GM19468 (cell line): ENCODE results near the gene PROX1.
"Not testable (repeated sequence)": the region's sequence is repeated elsewhere in the genome, so short reads cannot be mapped to it uniquely, and the experiment has no call there.

Source experiments
- ATAC-seq: cut with Tn5 transposase; IDR thresholded peaks from one replicate; pipeline ENCODE4 v1.9.1; 2021; ENCODE audit warnings: mild to moderate bottlenecking, moderate library complexity, moderate number of reproducible peaks; ENCODE audit not compliant: unreplicated experiment; ENCODE audit errors: extremely low read depth

Gene PROX1

GRCh38 chr1:214058076-214058475 lies 70.3 kb downstream of the PROX1 start:
- no peak for ATAC-seq

DNA sequence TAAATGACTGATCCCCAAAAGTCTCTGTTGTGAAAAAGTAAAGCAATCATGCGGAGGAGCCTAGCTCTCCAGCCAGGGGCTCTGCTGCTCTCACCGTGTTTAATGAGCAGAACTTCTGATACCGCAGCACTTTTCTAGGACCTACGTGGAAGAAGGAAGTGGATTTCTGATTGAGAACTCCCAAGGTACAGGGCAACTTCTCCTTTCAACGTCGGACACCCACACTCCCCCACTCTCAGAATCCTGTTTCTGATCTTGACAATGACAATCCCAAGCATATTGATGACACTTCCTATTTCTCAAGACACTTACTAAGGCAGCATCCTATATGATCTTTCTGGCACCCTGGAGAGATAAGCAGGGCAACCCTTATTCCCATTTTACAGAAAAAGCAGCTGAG lies 78.4 kb downstream of the PROX1 start:
- no peak for ATAC-seq

GRCh38 chr1:214066936-214067335 lies 79.2 kb downstream of the PROX1 start:
- ATAC-seq = no peak

DNA sequence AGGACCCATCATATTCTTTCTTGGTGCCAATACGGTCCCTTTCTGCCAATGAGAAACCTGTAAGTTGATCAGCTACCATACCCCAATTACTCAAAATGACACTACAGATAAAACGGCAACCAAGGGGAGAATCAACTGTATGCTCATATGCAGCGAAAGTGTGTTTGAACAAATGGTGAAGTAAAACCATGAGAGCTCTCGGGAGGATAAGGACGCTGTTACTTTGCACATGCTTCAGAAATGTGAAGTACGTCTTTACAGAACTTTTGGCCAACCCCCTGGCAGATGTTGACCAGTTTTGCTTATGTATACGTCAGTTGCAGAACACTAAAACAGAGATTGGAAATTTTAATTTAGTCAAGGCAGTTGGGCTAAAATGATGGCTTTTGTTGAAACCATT lies 79.6 kb downstream of the PROX1 start:
- no peak for ATAC-seq

GRCh38 chr1:214067853-214068703 lies 80.3 kb downstream of the PROX1 start:
- no peak for ATAC-seq

DNA sequence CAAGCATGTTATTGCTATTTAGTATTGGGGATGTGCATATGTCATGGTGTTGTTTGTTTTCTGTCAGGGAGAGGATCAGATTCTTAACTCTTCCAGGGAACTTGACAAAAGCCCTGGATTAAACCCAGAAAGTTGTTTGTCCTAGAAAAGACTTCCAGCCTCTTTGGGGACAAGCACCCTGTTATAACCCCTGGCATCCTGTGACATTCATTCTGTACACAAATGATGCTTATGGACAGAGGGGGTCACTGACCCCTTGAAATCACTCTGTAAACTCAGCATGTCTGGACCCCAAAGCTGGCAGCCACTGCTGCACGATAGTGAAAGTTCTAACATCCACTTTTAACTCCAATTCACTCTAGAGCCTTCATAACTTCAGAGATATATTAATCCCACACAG lies 81.2 kb downstream of the PROX1 start:
- no peak for ATAC-seq

DNA sequence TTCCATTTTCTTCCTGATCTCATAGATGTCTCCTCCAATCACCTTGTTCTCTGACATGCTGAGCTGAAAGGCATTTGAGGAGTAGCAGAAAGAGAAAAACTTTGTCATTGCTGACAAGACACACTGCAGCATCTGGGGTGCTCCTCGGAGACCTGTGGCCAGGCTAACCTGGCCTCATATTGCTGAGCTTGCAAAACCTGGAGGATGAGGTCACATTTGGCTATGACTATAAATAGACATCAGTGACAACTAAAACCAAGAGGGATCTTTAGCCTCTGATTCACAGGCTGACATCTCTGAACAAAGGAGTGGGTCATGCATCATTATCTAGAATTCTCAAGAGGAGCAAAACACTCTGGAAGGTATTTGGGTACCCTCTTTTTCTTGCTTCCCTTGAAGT lies 83.7 kb downstream of the PROX1 start:
- ATAC-seq = no peak

- ATAC-seq = no peak
Observed at GRCh38 chr1:214072426-214073157, 84.8 kb downstream of the PROX1 start.

GRCh38 chr1:214074477-214074876 lies 86.7 kb downstream of the PROX1 start:
- ATAC-seq = no peak

DNA sequence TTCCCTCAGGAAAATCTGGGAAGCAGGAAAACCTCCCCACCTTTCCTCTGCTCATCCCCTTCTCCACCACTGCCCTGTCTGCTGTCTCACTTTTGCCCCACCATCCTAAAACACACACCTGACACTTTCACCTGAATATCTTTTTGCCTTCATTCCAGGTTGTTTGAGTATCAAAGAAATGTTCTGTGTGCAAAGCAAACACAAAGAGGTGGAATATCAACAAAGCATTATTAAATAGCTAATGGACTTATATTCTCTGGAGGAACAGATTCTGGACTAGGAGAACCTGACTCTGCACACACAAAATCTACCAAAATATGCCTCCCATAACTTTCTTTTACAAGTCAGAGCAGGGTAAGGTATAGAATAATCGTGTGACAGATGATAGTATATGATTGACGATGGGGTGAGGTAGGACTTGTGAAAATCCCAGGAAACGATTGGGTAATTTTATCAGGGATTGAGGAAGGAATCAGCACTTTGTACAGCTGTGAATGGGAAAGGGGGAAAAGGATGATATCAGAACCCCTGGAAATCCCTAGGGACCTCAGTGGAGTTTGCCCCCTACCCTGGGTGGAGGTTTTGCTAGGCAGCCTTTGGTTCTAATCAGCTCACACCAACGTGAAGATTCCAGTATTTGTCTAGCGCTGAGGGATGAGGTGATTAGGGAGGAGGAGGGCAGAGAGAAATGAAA lies 87.7 kb downstream of the PROX1 start:
- no peak for ATAC-seq

GRCh38 chr1:214075999-214076707 lies 88.4 kb downstream of the PROX1 start:
- ATAC-seq = no peak

- ATAC-seq = no peak
Observed at GRCh38 chr1:214076708-214077065, 88.9 kb downstream of the PROX1 start.

- ATAC-seq = no peak
Observed at GRCh38 chr1:214078950-214079349, 91.2 kb downstream of the PROX1 start.

- ATAC-seq = no peak
Observed at GRCh38 chr1:214085325-214085724, 97.6 kb downstream of the PROX1 start.

- ATAC-seq = no peak
Observed at GRCh38 chr1:214086945-214087344, 99.2 kb downstream of the PROX1 start.

DNA sequence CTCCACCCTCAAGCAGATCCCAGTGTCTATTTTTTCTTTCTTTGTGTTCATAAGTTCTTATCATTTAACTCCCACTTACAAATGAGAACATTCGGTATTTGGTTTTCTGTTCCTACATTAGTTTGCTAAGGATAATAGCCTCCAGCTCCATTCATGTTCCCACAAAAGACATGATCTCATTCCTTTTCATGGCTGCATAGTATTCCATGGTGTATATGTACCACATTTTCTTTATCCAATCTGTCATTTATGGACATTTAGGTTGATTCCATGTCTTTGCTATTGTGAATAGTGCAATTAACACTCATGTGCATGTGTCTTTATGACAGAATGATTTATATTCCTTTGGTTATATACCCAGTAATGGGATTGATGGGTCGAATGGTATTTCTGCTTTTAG lies 101.2 kb downstream of the PROX1 start:
- not testable (repeated sequence) for ATAC-seq
